Subcutaneous adipose tissue (tissue), 4 donors: ENCODE data around the gene KIF3C. TPM values are rescaled to one million over a fixed set of nuclear protein-coding genes. Genes with fewer than 3 reads are reported as not detected.

ENCODE experiments used
- total RNA-seq, 4 donors: library from RNA; depleted of rRNA; stranded (reverse); fragments of >200 nt; gene quantifications; one replicate each; pipeline ENCODE4 v1.1.0, GENCODE V29; 2016
- TF ChIP-seq, protein P1 (sequence below): fragments of 450-650 bp; IDR thresholded peaks from one replicate; pipeline ENCODE4 v1.5.1; 2016; ENCODE audit warnings: low read depth, mild to moderate bottlenecking, control low read depth, antibody characterized with exemption, moderate library complexity

The KIF3C gene
- 1 to 10 TPM; 1.8 to 5.8 (median 3.0) TPM for total RNA-seq

DNA sequence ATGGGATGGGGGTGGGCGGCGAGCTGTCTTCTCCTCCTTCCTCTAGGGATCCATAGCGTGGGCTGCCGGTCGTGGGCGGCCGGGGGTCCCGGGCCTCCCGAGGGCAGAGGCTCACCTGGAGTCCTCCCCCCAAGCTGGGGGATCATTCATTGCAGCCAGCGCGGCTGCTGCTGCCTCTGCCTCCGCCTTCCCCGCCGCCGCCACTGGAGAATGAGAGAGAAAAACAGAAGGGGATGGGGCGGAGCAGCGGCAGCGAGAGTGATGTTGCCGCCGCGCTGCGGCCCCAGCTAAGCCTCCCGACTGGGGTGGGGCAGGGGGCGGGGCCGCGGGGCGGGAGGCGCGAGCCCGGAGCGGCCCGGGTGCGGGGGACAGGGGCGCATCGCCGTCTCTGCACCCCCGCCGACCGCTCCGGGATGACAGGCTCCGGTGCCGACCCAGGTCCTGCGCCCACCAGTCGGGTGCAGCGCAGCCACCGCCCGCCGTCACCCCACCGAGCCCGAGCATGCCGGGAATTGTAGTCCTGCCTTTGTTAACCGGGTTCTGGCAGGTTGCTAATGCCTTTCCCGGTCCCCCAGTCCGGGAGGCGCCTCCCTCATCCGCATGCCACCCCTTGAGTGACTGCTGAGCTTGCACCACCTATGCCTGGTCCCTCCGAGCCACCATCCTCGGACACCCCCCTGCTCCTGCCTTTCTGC lies at the start of gene KIF3C:
KIF3C (minus strand) TSS at position 225 of the 695 bp plus-strand sequence. CDS start 580 bp downstream, outside the sequence.
- TF ChIP-seq, protein P1, sequence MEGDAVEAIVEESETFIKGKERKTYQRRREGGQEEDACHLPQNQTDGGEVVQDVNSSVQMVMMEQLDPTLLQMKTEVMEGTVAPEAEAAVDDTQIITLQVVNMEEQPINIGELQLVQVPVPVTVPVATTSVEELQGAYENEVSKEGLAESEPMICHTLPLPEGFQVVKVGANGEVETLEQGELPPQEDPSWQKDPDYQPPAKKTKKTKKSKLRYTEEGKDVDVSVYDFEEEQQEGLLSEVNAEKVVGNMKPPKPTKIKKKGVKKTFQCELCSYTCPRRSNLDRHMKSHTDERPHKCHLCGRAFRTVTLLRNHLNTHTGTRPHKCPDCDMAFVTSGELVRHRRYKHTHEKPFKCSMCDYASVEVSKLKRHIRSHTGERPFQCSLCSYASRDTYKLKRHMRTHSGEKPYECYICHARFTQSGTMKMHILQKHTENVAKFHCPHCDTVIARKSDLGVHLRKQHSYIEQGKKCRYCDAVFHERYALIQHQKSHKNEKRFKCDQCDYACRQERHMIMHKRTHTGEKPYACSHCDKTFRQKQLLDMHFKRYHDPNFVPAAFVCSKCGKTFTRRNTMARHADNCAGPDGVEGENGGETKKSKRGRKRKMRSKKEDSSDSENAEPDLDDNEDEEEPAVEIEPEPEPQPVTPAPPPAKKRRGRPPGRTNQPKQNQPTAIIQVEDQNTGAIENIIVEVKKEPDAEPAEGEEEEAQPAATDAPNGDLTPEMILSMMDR: no peak

DNA sequence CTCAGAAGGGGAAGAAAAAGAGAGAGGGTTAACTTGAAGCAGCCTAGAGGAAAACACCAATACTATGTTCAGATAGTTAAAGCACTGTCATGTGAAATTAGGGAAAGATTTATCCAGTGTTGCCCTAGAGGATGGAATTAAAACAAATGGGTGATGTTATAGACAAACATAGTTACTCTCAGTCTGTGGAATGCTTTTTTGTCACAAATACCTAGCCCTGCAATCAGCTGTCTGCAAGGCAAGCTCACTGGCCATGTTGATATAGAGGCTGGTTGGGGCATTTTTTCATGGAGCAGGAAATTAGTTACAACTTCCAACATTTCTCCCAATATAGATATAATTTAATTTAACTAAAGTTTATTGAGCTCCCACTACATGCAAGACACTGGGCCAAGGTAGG lies 43.2 kb upstream of the KIF3C start:
- TF ChIP-seq, protein P1: no peak

DNA sequence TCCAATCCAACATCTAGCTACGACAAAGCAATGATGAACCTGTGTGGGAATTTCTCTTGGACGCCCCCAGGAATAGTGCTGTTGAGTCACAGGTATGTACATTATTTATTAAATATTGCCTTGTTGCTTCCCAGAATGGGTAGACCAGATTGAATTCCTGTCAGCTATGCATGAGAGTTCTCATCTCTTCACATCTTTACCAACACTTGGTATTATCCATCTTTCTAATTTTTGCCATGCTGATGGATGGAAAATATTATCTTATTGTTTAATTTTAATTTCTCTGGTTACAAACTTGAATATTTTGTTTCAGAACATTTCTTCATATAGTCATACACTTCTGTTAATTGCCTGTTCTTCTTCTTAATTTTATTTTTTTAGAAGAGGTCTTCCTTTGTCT lies 42.0 kb upstream of the KIF3C start:
- TF ChIP-seq, protein P1: no peak

DNA sequence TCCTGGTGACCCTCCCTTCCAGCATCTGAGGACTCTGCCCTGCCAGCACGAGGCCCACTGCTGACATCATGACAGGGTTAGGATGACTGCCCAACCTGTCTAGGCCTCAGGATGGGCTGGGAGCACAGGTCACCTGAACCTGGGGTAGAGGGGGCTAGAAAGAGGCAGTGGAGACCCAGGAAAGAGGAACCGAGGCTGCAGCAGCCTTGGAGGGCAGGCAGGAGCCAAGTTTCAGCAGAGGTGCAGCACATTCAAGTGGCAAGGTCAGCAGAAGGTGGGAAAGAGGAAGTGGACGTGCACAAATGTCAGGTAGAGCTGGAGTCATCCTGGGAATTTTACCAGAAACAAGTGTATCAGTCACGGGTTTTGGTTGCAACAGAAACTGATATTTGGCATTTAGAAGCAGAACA lies 37.9 kb upstream of the KIF3C start:
- TF ChIP-seq, protein P1: no peak

DNA sequence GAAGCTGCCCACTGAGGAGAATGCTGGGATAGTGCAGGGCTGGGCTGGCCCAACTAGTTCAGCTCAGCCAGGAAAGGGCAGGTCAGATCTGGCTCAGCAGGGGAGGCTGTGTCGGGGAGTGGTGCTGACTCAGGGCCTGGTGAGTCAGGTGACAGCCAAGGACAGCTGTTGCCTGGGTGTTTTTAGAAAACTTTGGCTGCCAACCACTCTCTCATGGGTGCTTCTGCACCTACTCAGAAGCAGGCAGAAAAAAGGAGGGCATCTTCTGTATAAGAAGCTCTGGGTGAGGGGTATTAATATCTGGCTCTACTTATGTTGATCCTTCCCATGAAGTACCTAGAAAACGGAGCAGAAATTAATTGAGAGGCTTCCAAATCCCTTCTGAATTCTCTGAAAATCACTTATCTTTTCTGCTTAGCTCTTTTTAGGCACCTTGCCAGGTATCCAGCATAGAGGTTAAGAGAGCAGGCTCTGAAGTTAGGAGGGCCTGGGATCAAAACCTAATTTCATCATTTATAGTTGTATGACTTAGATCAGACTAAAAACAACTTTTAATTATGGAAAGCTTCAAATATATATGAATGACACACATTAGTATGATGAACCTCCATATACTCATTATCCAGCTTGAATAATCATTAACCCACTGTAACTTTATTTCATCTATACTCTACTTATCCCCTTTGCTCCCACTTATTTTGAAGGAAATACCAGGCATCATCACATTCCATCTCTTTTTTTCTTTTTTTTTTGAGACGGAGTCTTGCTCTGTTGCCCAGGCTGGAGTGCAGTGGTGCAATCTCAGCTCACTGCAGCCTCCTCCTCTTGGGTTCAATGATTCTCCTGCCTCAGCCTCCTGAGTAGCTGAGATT lies 36.1 kb upstream of the KIF3C start:
- TF ChIP-seq, protein P1: no peak

DNA sequence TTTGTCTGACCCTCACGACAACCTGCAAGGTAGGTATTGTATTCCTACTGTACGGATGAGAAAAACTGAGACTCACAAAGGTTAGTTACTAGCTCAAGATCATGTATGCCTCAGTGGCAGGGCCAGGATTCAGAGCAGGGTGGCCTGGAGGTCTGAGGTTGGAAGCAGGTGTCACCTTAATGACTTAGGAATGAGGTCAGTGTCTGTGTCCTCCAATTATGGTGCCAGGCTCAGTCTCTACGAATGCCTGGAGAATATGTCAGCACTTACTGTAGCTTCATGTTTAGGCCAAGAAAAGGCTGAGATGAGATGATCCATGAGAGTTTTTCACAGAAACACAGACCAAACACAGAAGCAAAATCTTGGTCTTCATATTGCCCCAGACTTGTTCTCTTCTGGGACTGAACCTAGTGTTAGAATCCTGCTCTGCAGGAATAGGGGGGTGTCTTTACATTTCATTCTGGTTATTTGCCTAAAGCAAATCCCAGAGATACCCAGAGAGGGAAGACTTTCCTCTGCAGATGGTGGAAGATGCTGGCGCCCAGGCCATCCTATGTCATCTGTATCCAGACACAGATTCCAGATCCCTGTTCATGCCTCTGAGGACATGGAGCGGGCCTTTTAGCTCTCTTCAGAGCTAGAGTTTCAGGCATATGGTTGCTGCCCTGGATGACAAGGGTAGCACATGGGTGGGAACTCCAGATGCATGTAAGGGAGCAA lies 35.3 kb upstream of the KIF3C start:
- TF ChIP-seq, protein P1: no peak
